Bronchial epithelial cell (primary cell): ENCODE data around the gene PIP4P1. TPM values are rescaled to one million over a fixed set of nuclear protein-coding genes. Genes with fewer than 3 reads are reported as not detected.

ENCODE experiments used
- DNase-seq: peaks from one replicate; pipeline ENCODE4 v3.0.0-alpha.2; 2010; ENCODE audit warnings: low read depth
- FAIRE-seq: peaks from 2 replicates; lab custom pipeline; 2011; peaks lifted over from hg19 to GRCh38; lab: Jason Lieb, UNC
- H3K27me3 ChIP-seq: 2 replicates; pipeline ENCODE4 v1.5.1; 2011; ENCODE audit warnings: low read length; ENCODE audit not compliant: control insufficient read depth, insufficient read depth
- H3K36me3 ChIP-seq: 2 replicates; pipeline ENCODE4 v1.5.1; 2011; ENCODE audit warnings: low read length; ENCODE audit not compliant: control insufficient read depth, insufficient read depth
- H3K4me3 ChIP-seq: 2 replicates; pipeline ENCODE4 v1.5.1; 2011; ENCODE audit warnings: mild to moderate bottlenecking, low read depth, low read length, control low read depth
- CTCF ChIP-seq: IDR thresholded peaks from 2 replicates; pipeline ENCODE4 v1.5.1; 2011; ENCODE audit warnings: mild to moderate bottlenecking, moderate library complexity, low read length, control low read depth, inconsistent platforms; ENCODE audit not compliant: insufficient read depth, severe bottlenecking
- total RNA-seq: library from RNA; depleted of rRNA; stranded (reverse); fragments of >200 nt; gene quantifications from 2 replicates; pipeline ENCODE4 v1.2.1, GENCODE V29; 2014

Gene PIP4P1
- total RNA-seq, 1 donor from 2014 or later = 24.7 TPM

GRCh38 chr14:20412876-20413743 lies 48.1 kb downstream of the PIP4P1 start, which contains the start of gene TEP1:
Gene TEP1, minus strand, starts transcription at chr14:20413501. Its CDS starts 5,062 bp downstream, at chr14:20408439.
- H3K36me3 ChIP-seq = peaks cover 2% of the 10 kb centered on the region
- H3K27me3 ChIP-seq = no peaks in the 10 kb centered on the region
- FAIRE-seq = no peak
- DNase-seq = peak; percentile 78
- H3K4me3 ChIP-seq = peak within 1 kb of the TSS; percentile 66
- TF ChIP-seq CTCF = no peak

GRCh38 chr14:20412411-20412810 lies 48.8 kb downstream of the PIP4P1 start:
- H3K36me3 ChIP-seq = peaks cover 4% of the 10 kb centered on the region
- DNase-seq (no peak), FAIRE-seq (no peak)
- TF ChIP-seq CTCF = no peak
- no peaks in the 10 kb centered on the region for H3K27me3 ChIP-seq
- H3K4me3 ChIP-seq = peak overlapping the region; percentile 66

- no peak for TF ChIP-seq CTCF
- no peak for DNase-seq
- no peak for FAIRE-seq
- H3K36me3 ChIP-seq = peaks cover 16% of the 10 kb centered on the region
- no peak overlapping the region for H3K4me3 ChIP-seq
- H3K27me3 ChIP-seq = no peaks in the 10 kb centered on the region
Observed at GRCh38 chr14:20409226-20409625, 52.0 kb downstream of the PIP4P1 start.

Other genes starting within 250 kb of the PIP4P1 start
- gene OR11H6, start 237.7 kb downstream of the PIP4P1 start, total RNA-seq = not detected in 2 replicates
- gene OR11H7, start 232.5 kb downstream of the PIP4P1 start, total RNA-seq = not detected in 2 replicates
- gene OR11H4, start 222.1 kb downstream of the PIP4P1 start, total RNA-seq = not detected in 2 replicates
- 10.5 and 14.2 TPM in 2 replicates for gene TTC5, start 155.5 kb downstream of the PIP4P1 start, total RNA-seq
- gene CCNB1IP1, start 128.2 kb downstream of the PIP4P1 start, total RNA-seq = 70.0 and 168 TPM in 2 replicates
- gene PARP2, start 117.8 kb downstream of the PIP4P1 start, total RNA-seq = 7.9 and 11.6 TPM in 2 replicates
- gene TEP1, start 47.9 kb downstream of the PIP4P1 start, total RNA-seq = 9.7 and 10.2 TPM in 2 replicates
- not detected in 2 replicates for gene KLHL33, start 25.3 kb downstream of the PIP4P1 start, total RNA-seq
- 15.0 and 15.4 TPM in 2 replicates for gene OSGEP, start 6.6 kb downstream of the PIP4P1 start, total RNA-seq
- 25.3 and 56.1 TPM in 2 replicates for gene APEX1, start 6.2 kb downstream of the PIP4P1 start, total RNA-seq
- gene PNP, start 8.0 kb upstream of the PIP4P1 start, total RNA-seq = 70.2 and 109 TPM in 2 replicates
- gene RNASE10, start 44.1 kb upstream of the PIP4P1 start, total RNA-seq = not detected in 2 replicates
- not detected in 2 replicates for gene RNASE9, start 99.6 kb upstream of the PIP4P1 start, total RNA-seq
- not detected in 2 replicates for gene RNASE11, start 126.6 kb upstream of the PIP4P1 start, total RNA-seq
- gene RNASE12, start 129.9 kb upstream of the PIP4P1 start, total RNA-seq = not detected in 2 replicates
- not detected in 2 replicates for gene OR6S1, start 180.3 kb upstream of the PIP4P1 start, total RNA-seq
- 2.9 and 4.7 TPM in 2 replicates for gene RNASE4, start 223.1 kb upstream of the PIP4P1 start, total RNA-seq
- gene ANG, start 227.3 kb upstream of the PIP4P1 start, total RNA-seq = 2.4 and 2.9 TPM in 2 replicates